Nephron (organoid): ENCODE measurements around the gene LRP5.
A peak's percentile ranks its signal among the peaks of the same experiment; 100 is the strongest.

Experiments used
- H3K27ac Mint-ChIP-seq, 3 experiments: 2 replicates each; pipeline ENCODE4 v1.8.0; 2020; ENCODE audit warnings: mixed read lengths in 3 of 3, mild to moderate bottlenecking in 2 of 3, moderate library complexity in 1 of 3
- H3K27me3 Mint-ChIP-seq: 2 replicates; pipeline ENCODE4 v1.8.0; 2021; ENCODE audit warnings: low read depth, mild to moderate bottlenecking, moderate library complexity, mixed read lengths
- H3K36me3 Mint-ChIP-seq: 2 replicates; pipeline ENCODE4 v1.8.0; 2020; ENCODE audit warnings: low read depth, mixed read lengths
- H3K4me1 Mint-ChIP-seq: 2 replicates; pipeline ENCODE4 v1.8.0; 2020; ENCODE audit warnings: mixed read lengths
- H3K4me3 Mint-ChIP-seq, 3 experiments: 2 replicates each; pipeline ENCODE4 v1.8.0; 2020; ENCODE audit warnings: mild to moderate bottlenecking in 3 of 3, mixed read lengths in 3 of 3, moderate library complexity in 2 of 3
- H3K9me3 Mint-ChIP-seq: 2 replicates; pipeline ENCODE4 v1.8.0; 2020; ENCODE audit warnings: mixed read lengths
- TF ChIP-seq, protein P1 (sequence below), 3 experiments: fragments of 200-600 bp; sonication (generic); IDR thresholded peaks; one replicate each; pipeline ENCODE4 v1.5.0; 2021; ENCODE audit warnings: antibody characterized with exemption in 3 of 3; ENCODE audit not compliant: unreplicated experiment in 3 of 3

The LRP5 gene

DNA sequence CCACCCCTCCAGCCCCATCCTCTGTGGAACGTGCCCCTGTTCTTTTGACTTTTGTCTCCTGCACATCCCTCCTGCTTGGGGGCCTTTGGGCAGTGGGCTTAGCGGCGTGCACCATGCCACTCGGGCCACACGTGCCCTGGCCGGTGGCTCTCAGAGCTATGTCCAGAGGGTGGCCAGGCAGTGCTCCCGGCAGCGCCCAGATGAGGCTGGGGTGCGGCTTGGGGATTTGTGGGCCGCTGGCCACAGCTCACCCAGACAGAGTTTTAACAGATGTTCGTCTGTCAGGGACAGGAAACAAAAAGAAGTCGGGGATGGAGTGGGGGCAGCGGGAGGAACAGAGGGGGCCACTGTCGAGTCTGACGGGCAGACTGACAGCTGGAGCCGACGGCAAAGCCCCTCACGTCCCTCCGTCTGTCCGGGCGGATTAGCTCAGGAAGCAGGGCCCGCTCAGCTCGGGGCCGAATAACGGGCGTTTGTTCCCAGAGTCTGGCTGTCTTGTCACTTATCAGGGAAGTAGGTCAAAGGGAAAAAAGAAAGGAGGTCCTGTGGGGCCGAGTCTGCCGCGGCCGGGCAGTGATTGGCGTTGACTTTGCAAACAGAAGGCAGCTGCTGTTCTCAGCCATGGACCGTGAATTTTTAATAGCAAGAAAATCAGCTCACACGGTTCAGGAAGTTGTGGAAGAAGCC lies 61.6 kb downstream of the LRP5 start:
- Mint-ChIP-seq H3K27me3 (no peaks in the 10 kb centered on the region), H3K4me1 (peaks cover 64% of the 10 kb centered on the region), H3K9me3 (no peaks in the 10 kb centered on the region), H3K4me3 (peak overlapping the region; percentile 51 to 71 (median 70)), H3K36me3 (peaks cover 15% of the 10 kb centered on the region), H3K27ac (peak overlapping the region; percentile 97 to 99 (median 98))
- TF ChIP-seq, protein P1, sequence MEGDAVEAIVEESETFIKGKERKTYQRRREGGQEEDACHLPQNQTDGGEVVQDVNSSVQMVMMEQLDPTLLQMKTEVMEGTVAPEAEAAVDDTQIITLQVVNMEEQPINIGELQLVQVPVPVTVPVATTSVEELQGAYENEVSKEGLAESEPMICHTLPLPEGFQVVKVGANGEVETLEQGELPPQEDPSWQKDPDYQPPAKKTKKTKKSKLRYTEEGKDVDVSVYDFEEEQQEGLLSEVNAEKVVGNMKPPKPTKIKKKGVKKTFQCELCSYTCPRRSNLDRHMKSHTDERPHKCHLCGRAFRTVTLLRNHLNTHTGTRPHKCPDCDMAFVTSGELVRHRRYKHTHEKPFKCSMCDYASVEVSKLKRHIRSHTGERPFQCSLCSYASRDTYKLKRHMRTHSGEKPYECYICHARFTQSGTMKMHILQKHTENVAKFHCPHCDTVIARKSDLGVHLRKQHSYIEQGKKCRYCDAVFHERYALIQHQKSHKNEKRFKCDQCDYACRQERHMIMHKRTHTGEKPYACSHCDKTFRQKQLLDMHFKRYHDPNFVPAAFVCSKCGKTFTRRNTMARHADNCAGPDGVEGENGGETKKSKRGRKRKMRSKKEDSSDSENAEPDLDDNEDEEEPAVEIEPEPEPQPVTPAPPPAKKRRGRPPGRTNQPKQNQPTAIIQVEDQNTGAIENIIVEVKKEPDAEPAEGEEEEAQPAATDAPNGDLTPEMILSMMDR (IDR thresholded peaks at IDR 0.05; ENCODE audit: unreplicated experiment in 3 of 3): no peak

DNA sequence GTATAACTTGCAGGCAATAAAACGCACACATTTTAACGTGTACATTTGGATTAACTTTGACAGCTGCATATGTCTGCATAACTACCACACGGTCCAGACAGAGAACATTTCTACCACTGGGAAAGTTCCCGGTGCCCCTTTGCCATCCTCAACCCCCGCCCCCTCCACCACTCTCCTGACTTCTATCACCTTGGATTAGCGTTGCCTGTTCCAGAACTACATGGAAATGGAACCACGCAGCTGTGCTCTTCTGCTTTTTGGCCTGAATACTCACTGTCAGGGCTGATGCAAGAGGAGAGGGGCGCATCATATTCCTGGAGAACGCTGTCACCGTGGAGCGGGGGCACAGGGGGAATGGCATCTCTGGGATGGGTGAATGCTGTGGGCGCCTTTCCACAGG lies 62.1 kb downstream of the LRP5 start:
- Mint-ChIP-seq H3K36me3 (peaks cover 11% of the 10 kb centered on the region), H3K4me1 (peaks cover 66% of the 10 kb centered on the region), H3K9me3 (no peaks in the 10 kb centered on the region), H3K4me3 (peak overlapping the region; percentile 51 to 71 (median 70)), H3K27me3 (no peaks in the 10 kb centered on the region), H3K27ac (peak overlapping the region; percentile 97 to 99 (median 98))
- TF ChIP-seq, protein P1 (IDR thresholded peaks at IDR 0.05; ENCODE audit: unreplicated experiment in 3 of 3): no peak

DNA sequence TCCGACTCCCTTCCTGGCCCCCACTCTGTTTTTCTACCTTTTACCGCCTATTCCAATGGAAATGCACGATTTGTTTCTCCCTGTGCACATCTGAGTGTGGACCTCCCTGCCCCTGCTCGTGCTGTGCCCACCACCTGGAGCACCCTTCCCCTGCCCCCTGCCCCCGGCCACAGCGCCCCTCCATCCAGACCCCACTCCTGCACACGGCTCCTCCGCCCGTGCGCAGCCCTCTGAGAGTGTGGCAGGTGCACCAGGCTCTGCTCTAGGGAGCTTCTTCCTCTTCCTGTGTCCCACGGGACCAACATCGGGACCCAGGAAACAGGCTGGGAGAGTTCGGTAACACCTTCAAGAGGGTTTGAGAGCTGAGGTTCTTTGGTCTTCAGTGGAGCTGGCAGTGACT lies 62.9 kb downstream of the LRP5 start:
- no peaks in the 10 kb centered on the region for H3K9me3 Mint-ChIP-seq
- H3K27ac Mint-ChIP-seq: peak overlapping the region; percentile 97 to 99 (median 98)
- TF ChIP-seq, protein P1 (IDR thresholded peaks at IDR 0.05; ENCODE audit: unreplicated experiment in 3 of 3): no peak
- H3K4me1 Mint-ChIP-seq: peaks cover 70% of the 10 kb centered on the region
- H3K4me3 Mint-ChIP-seq: peak overlapping the region in 1 of 3 experiments; percentile 53
- H3K36me3 Mint-ChIP-seq: peaks cover 15% of the 10 kb centered on the region
- H3K27me3 Mint-ChIP-seq: no peaks in the 10 kb centered on the region

DNA sequence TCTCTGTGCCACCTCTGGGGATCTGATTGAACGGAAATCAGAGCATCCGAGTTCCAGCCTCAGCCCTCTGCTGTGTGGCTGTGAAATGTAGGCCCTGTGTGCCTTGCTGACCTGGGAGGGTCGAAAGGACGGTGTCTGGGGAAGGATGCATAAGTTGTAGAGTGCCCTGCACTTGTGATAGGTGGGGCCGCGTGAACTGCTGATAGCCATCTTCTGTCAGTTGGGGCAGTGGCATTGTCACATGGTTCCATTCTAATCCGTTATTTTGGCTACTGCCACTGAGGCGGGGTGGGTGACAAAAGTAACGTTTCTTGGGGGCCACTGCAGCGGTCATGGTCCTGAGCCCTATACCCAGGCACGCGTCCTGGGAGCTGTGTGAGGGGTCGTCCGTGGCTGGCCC lies 63.4 kb downstream of the LRP5 start:
- Mint-ChIP-seq H3K27me3 (no peaks in the 10 kb centered on the region), H3K27ac (peak overlapping the region; percentile 90 to 99 (median 98)), H3K36me3 (peaks cover 15% of the 10 kb centered on the region), H3K9me3 (no peaks in the 10 kb centered on the region), H3K4me3 (no peak overlapping the region), H3K4me1 (peaks cover 70% of the 10 kb centered on the region)
- TF ChIP-seq, protein P1 (IDR thresholded peaks at IDR 0.05; ENCODE audit: unreplicated experiment in 3 of 3): no peak

DNA sequence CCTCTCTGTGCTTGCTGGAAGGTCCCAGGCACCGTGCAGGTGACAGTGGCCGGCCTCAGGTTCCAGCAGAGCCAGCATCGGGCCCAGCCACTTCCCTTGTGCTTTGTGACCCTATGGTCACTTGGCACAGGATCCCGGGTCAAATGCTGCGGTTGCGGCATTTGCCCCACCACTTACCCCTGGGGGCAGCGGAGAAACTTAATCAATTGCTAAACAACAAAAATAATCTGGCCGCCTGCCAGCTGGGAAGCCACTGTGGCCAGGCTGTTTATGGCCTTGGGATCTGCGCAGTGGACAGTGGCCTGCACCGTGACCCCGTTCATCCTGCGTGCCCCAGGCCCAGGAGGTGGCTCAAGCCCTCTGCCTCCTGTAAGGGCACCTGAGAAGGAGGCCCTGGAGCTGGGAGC lies 65.0 kb downstream of the LRP5 start:
- TF ChIP-seq, protein P1 (IDR thresholded peaks at IDR 0.05; ENCODE audit: unreplicated experiment in 3 of 3): no peak
- H3K27me3 Mint-ChIP-seq: no peaks in the 10 kb centered on the region
- H3K27ac Mint-ChIP-seq: no peak overlapping the region
- H3K4me3 Mint-ChIP-seq: no peak overlapping the region
- no peaks in the 10 kb centered on the region for H3K9me3 Mint-ChIP-seq
- H3K4me1 Mint-ChIP-seq: peaks cover 66% of the 10 kb centered on the region
- peaks cover 4% of the 10 kb centered on the region for H3K36me3 Mint-ChIP-seq

DNA sequence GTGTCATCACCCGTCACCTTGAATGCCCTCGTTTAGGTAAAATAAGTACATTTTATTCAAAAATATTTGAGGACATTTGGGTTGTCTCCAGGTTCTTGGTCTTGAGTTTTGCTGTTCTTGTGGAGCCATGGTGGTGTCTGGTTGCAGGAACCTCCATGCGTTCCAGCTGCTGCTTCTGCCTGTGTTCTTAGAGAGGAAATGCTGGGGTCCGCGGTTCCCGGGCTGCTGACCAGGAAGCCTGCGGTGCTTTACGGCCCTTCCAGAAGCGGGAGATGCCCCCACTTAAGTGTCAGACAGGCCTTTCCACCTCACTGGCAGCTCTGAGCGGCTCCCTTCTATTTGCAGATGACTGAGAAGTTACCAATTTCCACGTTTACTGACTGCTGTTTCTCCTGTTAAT lies 66.8 kb downstream of the LRP5 start:
- H3K9me3 Mint-ChIP-seq: no peaks in the 10 kb centered on the region

More for the DNA sequence above, 66.8 kb downstream of the LRP5 start:
- Mint-ChIP-seq H3K4me3 (peak overlapping the region in 2 of 3 experiments; percentile 16 to 53), H3K27ac (peak overlapping the region; percentile 66 to 96 (median 96)), H3K36me3 (peaks cover 4% of the 10 kb centered on the region), H3K27me3 (no peaks in the 10 kb centered on the region), H3K4me1 (peaks cover 48% of the 10 kb centered on the region)
- TF ChIP-seq, protein P1 (IDR thresholded peaks at IDR 0.05; ENCODE audit: unreplicated experiment in 3 of 3): no peak
